Loucy (cell line): ENCODE measurements around the gene TPSD1.
"Not testable (repeated sequence)": the region's sequence is repeated elsewhere in the genome, so short reads cannot be mapped to it uniquely, and the experiment has no call there.

Source experiments
- EZH2phosphoT487 ChIP-seq: fragments of 200-600 bp; IDR thresholded peaks from 2 replicates; pipeline ENCODE4 v1.6.1; 2018; ENCODE audit warnings: antibody characterized with exemption, mild to moderate bottlenecking, moderate library complexity, borderline replicate concordance
- TF ChIP-seq, protein P1 (sequence below): fragments of 200-600 bp; sonication (generic); conservative IDR thresholded peaks from 2 replicates; pipeline ENCODE4 v1.5.1; 2014; ENCODE audit warnings: mild to moderate bottlenecking, antibody characterized with exemption, low read length

DNA sequence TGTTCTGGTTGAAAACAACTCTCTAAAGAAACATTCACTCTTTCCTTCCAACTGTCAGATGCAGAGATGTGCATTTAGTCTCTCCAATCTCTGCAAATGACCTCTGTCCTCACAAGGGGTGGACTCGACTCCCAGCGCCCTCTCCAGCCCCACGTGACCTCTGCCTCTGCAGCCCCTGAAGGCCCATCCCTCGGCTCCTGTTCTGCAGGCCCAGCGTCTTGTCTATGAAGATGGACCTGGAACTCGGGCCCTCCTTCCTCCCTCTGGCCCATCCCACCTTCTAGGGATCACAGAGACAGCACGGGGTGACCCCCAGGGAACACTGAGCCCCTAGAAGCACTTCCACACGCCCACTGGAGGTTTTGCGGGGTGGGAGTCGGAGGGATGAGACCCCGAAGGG, 12.5 kb upstream of the TPSD1 start:
- TF ChIP-seq, protein P1, sequence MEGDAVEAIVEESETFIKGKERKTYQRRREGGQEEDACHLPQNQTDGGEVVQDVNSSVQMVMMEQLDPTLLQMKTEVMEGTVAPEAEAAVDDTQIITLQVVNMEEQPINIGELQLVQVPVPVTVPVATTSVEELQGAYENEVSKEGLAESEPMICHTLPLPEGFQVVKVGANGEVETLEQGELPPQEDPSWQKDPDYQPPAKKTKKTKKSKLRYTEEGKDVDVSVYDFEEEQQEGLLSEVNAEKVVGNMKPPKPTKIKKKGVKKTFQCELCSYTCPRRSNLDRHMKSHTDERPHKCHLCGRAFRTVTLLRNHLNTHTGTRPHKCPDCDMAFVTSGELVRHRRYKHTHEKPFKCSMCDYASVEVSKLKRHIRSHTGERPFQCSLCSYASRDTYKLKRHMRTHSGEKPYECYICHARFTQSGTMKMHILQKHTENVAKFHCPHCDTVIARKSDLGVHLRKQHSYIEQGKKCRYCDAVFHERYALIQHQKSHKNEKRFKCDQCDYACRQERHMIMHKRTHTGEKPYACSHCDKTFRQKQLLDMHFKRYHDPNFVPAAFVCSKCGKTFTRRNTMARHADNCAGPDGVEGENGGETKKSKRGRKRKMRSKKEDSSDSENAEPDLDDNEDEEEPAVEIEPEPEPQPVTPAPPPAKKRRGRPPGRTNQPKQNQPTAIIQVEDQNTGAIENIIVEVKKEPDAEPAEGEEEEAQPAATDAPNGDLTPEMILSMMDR: not testable (repeated sequence)
- not testable (repeated sequence) for TF ChIP-seq EZH2phosphoT487
